H1 (cell line): ENCODE measurements around the gene TBCEL. TPM values are rescaled to one million over a fixed set of nuclear protein-coding genes. Genes with fewer than 3 reads are reported as not detected.

ENCODE experiments used
- CTCF ChIA-PET: fragments of 300-600 bp; sonication (Branson Sonifier 250); formaldehyde crosslinking; loops from one replicate; lab custom pipeline; 2021; ENCODE audit not compliant: partially characterized antibody; lab: Charles Lee
- POLR2A ChIA-PET: fragments of 300-600 bp; sonication (Branson Sonifier 250); formaldehyde crosslinking; loops from one replicate; lab custom pipeline; 2021; ENCODE audit warnings: inconsistent platforms; ENCODE audit not compliant: partially characterized antibody; lab: Charles Lee
- DNase-seq, 2 experiments: peaks; one replicate each; pipeline versions ENCODE4 v3.0.0 to v3.0.0-alpha.2; 2010 to 2022; ENCODE audit warnings: low spot score in 2 of 2, low read depth in 1 of 2, mixed read lengths in 1 of 2
- FAIRE-seq: peaks from 2 replicates; lab custom pipeline; 2011; peaks lifted over from hg19 to GRCh38; lab: Jason Lieb, UNC
- H2AFZ ChIP-seq: 2 replicates; pipeline ENCODE4 v1.8.1; 2012; ENCODE audit warnings: low read length, inconsistent platforms
- H2AK5ac ChIP-seq: 2 replicates; pipeline ENCODE4 v1.6.1; 2013; ENCODE audit warnings: low read depth, low read length
- H2BK120ac ChIP-seq: replicated peaks from 2 replicates; pipeline ENCODE3; 2013; ENCODE audit warnings: low read depth, low read length, inconsistent platforms
- H2BK12ac ChIP-seq: 2 replicates; pipeline ENCODE4 v1.6.1; 2013; ENCODE audit warnings: low read depth, low read length
- H2BK15ac ChIP-seq: 2 replicates; pipeline ENCODE4 v1.6.1; 2013; ENCODE audit warnings: low read length
- H2BK20ac ChIP-seq: 2 replicates; pipeline ENCODE4 v1.6.1; 2013; ENCODE audit warnings: low read length
- H2BK5ac ChIP-seq: 2 replicates; pipeline ENCODE4 v1.6.1; 2013; ENCODE audit warnings: low read depth, low read length
- H3K14ac ChIP-seq: 2 replicates; pipeline ENCODE4 v1.6.1; 2013; ENCODE audit warnings: inconsistent platforms; ENCODE audit not compliant: insufficient read length
- H3K18ac ChIP-seq: 2 replicates; pipeline ENCODE4 v1.6.1; 2013; ENCODE audit warnings: low read length; ENCODE audit errors: extremely low read depth
- H3K23ac ChIP-seq: 2 replicates; pipeline ENCODE4 v1.6.1; 2013; ENCODE audit warnings: inconsistent platforms; ENCODE audit not compliant: insufficient read length
- H3K23me2 ChIP-seq: 2 replicates; pipeline ENCODE4 v1.6.1; 2013; ENCODE audit warnings: low read depth, low read length
- H3K27ac ChIP-seq: 2 replicates; pipeline ENCODE4 v1.6.1; 2011; ENCODE audit warnings: low read depth, low read length, inconsistent platforms
- H3K27me3 ChIP-seq, 4 experiments: replicated peaks in 1 of 4; 1 replicate in 1 of 4; 2 replicates in 3 of 4; pipeline versions ENCODE4 v1.6.1 to v1.8.1; 2011 to 2013; ENCODE audit warnings: low read length in 3 of 4, mild to moderate bottlenecking in 3 of 4, inconsistent platforms in 2 of 4, mixed read lengths in 2 of 4, moderate library complexity in 1 of 4; ENCODE audit not compliant: control insufficient read depth in 3 of 4, insufficient read depth in 3 of 4; ENCODE audit errors: extremely low read depth in 1 of 4
- H3K36me3 ChIP-seq, 4 experiments: 2 replicates each; pipeline versions ENCODE4 v1.6.1 to v1.8.1; 2011 to 2013; ENCODE audit warnings: mild to moderate bottlenecking in 4 of 4, low read length in 3 of 4, moderate library complexity in 2 of 4, control low read depth in 1 of 4, inconsistent platforms in 1 of 4; ENCODE audit not compliant: insufficient read depth in 4 of 4, control insufficient read depth in 2 of 4
- H3K4ac ChIP-seq: replicated peaks from 2 replicates; pipeline ENCODE3; 2013; ENCODE audit warnings: low read length, low read depth, mixed read lengths, inconsistent platforms; ENCODE audit not compliant: insufficient read length
- H3K4me1 ChIP-seq, 4 experiments: replicated peaks in 1 of 4; 1 replicate in 1 of 4; 2 replicates in 3 of 4; pipeline versions ENCODE4 v1.6.1 to v1.8.1; 2011 to 2013; ENCODE audit warnings: low read length in 3 of 4, inconsistent platforms in 2 of 4, mixed read lengths in 1 of 4; ENCODE audit not compliant: insufficient read depth in 4 of 4, control insufficient read depth in 3 of 4
- H3K4me2 ChIP-seq, 2 experiments: 2 replicates each; pipeline versions ENCODE4 v1.6.1 to v1.8.1; 2011 to 2013; ENCODE audit warnings: low read depth in 2 of 2, low read length in 2 of 2, control low read depth in 1 of 2, inconsistent platforms in 1 of 2, mild to moderate bottlenecking in 1 of 2; ENCODE audit not compliant: insufficient read depth in 1 of 2
- H3K4me3 ChIP-seq, 4 experiments: fragments of 200-600, 300-600 bp in 1 of 4; sonication (generic), shearing (Covaris generic), sonication (Bioruptor Twin) in 1 of 4; 2 replicates each; pipeline versions ENCODE4 v1.5.1 to v1.8.1; 2011 to 2016; ENCODE audit warnings: low read length in 4 of 4, low read depth in 3 of 4, control low read depth in 2 of 4, inconsistent platforms in 2 of 4, mild to moderate bottlenecking in 2 of 4, mixed read lengths in 1 of 4, moderate library complexity in 1 of 4; ENCODE audit not compliant: insufficient read depth in 2 of 4; ENCODE audit errors: extremely low read depth in 1 of 4
- H3K56ac ChIP-seq: replicated peaks from 2 replicates; pipeline ENCODE3; 2013; ENCODE audit warnings: low read depth, mild to moderate bottlenecking, mixed read lengths, low read length, inconsistent platforms; ENCODE audit not compliant: insufficient read length
- H3K79me1 ChIP-seq: 2 replicates; pipeline ENCODE4 v1.6.1; 2013; ENCODE audit warnings: low read depth, low read length, control low read depth
- H3K79me2 ChIP-seq, 2 experiments: 2 replicates each; pipeline versions ENCODE4 v1.6.1 to v1.8.1; 2012 to 2013; ENCODE audit warnings: low read length in 2 of 2, mild to moderate bottlenecking in 2 of 2, inconsistent platforms in 1 of 2; ENCODE audit not compliant: insufficient read depth in 2 of 2, control insufficient read depth in 1 of 2
- H3K9ac ChIP-seq, 4 experiments: replicated peaks in 1 of 4; 1 replicate in 1 of 4; 2 replicates in 3 of 4; pipeline versions ENCODE4 v1.6.1 to v1.8.1; 2011 to 2013; ENCODE audit warnings: low read depth in 3 of 4, low read length in 3 of 4, control low read depth in 2 of 4, mild to moderate bottlenecking in 2 of 4, moderate library complexity in 2 of 4, inconsistent platforms in 1 of 4; ENCODE audit errors: extremely low read depth in 1 of 4
- H3K9me3 ChIP-seq, 2 experiments: 2 replicates each; pipeline versions ENCODE4 v1.6.1 to v1.8.1; 2012 to 2013; ENCODE audit warnings: mild to moderate bottlenecking in 2 of 2, moderate library complexity in 2 of 2, control low read depth in 1 of 2, inconsistent platforms in 1 of 2, low read depth in 1 of 2, low read length in 1 of 2, mixed read lengths in 1 of 2; ENCODE audit not compliant: insufficient read depth in 2 of 2
- H4K20me1 ChIP-seq, 2 experiments: replicated peaks in 1 of 2; 2 replicates each; pipeline versions ENCODE3 to v1.8.1; 2011 to 2013; ENCODE audit warnings: inconsistent platforms in 2 of 2, low read length in 2 of 2, mild to moderate bottlenecking in 1 of 2; ENCODE audit not compliant: insufficient read depth in 2 of 2, control insufficient read depth in 1 of 2
- H4K5ac ChIP-seq: 2 replicates; pipeline ENCODE4 v1.6.1; 2013; ENCODE audit warnings: low read length, low read depth, mixed read lengths, inconsistent platforms; ENCODE audit not compliant: insufficient read length
- H4K8ac ChIP-seq: 2 replicates; pipeline ENCODE4 v1.8.0; 2013; ENCODE audit warnings: mild to moderate bottlenecking, moderate library complexity, low read length, inconsistent platforms; ENCODE audit not compliant: insufficient read depth; ENCODE audit errors: extremely low read depth
- H4K91ac ChIP-seq: replicated peaks from 2 replicates; pipeline ENCODE3; 2013; ENCODE audit warnings: low read length, mixed read lengths, inconsistent platforms; ENCODE audit not compliant: insufficient read length
- EP300 ChIP-seq, 2 experiments: IDR thresholded peaks; 1 replicate in 1 of 2; 2 replicates in 1 of 2; pipeline ENCODE4 v1.6.1; 2011 to 2012; ENCODE audit warnings: low read depth in 2 of 2, low read length in 2 of 2, mild to moderate bottlenecking in 2 of 2, borderline replicate concordance in 1 of 2, inconsistent platforms in 1 of 2, moderate library complexity in 1 of 2
- WGBS, 2 experiments: shearing (Covaris generic) in 1 of 2; methylation state at CpG; one replicate each; pipeline versions ENCODE4 v1.1.6 to v1.1.7; 2013 to 2015; ENCODE audit warnings: low lambda C conversion rate in 2 of 2, mixed read lengths in 2 of 2, inconsistent platforms in 1 of 2, low coverage in 1 of 2, missing lambda C conversion rate in 1 of 2; ENCODE audit not compliant: insufficient replicate concordance in 2 of 2, insufficient coverage in 1 of 2, insufficient read length in 1 of 2; ENCODE audit errors: extremely low coverage in 1 of 2, missing lambda C conversion rate in 1 of 2; 5-methylcytosine and 5-hydroxymethylcytosine counted together
- polyA plus RNA-seq, 7 experiments: library from polyadenylated mRNA; depleted of rRNA in 3 of 7; stranded (reverse) in 5 of 7; unstranded in 2 of 7; fragments of >200 nt in 5 of 7; fragments of 200-250 nt in 2 of 7; gene quantifications; 1 replicate in 5 of 7; 2 replicates in 1 of 7; 4 replicates in 1 of 7; pipeline versions ENCODE4 v1.2.1 to v1.2.3, GENCODE V29; 2011 to 2013; ENCODE audit warnings: missing spikeins in 2 of 7, mixed read lengths in 2 of 7
- total RNA-seq: library from RNA; stranded (reverse); fragmentation: NEBNext Ultra II Directional; extraction: Animal tissue kit (Norgen Biotek cat#: 25700); gene quantifications from 2 replicates; pipeline ENCODE4 v1.2.1, GENCODE V29; 2021

TBCEL gene
- total and polyA plus RNA-seq, 2 of the 8 experiments (the other 6 are each of a cell fraction or from before 2014, with no cell fraction given), result 3.9 to 16.0 TPM

DNA sequence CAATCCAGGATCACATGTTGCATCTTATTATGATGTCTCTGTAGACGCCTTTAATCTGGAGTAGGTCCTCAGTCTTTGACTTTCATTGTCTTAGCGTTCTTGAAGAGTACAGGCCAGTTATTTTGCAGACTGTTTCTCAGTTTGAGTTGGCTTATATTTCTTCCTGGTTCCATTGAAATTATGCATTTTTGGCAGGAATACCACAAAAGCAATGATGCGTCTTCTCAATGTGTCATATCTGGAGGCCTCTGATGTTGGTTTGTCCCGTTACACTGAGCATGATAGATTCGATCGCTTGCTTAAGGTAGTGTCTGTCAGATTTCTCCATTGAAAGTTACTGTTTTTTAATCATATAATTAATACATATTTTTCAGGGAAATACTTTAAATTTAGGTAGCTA, 107.8 kb downstream of the TBCEL start:
- H3K4me2 ChIP-seq, result no peak overlapping the region
- DNase-seq, result no peak
- no peaks in the 10 kb centered on the region for H3K23me2 ChIP-seq
- H2BK12ac ChIP-seq, result no peak overlapping the region
- H3K23ac ChIP-seq, result no peak overlapping the region
- no peak overlapping the region for H3K18ac ChIP-seq
- H2BK5ac ChIP-seq, result no peak overlapping the region
- no peak for FAIRE-seq
- no peak overlapping the region for H3K4ac ChIP-seq
- H2AK5ac ChIP-seq, result no peak overlapping the region
- H3K79me2 ChIP-seq, result no peaks in the 10 kb centered on the region
- 90% methylated on average over 6 of the region's 6 CpGs; no CpG with 5 or more reads in 1 of the 2 experiments for WGBS, 2 experiments
- no peak overlapping the region for H2BK15ac ChIP-seq
- H3K14ac ChIP-seq, result no peak overlapping the region
- H3K27me3 ChIP-seq, result no peaks in the 10 kb centered on the region
- no peak for TF ChIP-seq EP300 (IDR thresholded peaks at IDR 0.05; ENCODE audit: borderline replicate concordance in 1 of 2, low read depth in 2 of 2, low read length in 2 of 2)
- ChIA-PET CTCF (interaction anchor here (1.2 to 1.7 kb wide), 2 partner anchors 10 to 63 kb away, joined by 6 to 8 read pairs; no protein-coding TSS in a partner anchor), POLR2A (no interaction called here)
- H2BK120ac ChIP-seq, result no peak overlapping the region
- no peaks in the 10 kb centered on the region for H3K36me3 ChIP-seq
- no peaks in the 10 kb centered on the region; a peak in 1 of 4 replicates for H3K9me3 ChIP-seq
- no peak overlapping the region for H4K91ac ChIP-seq
- H3K79me1 ChIP-seq, result no peaks in the 10 kb centered on the region
- no peak overlapping the region for H3K4me3 ChIP-seq
- no peak overlapping the region for H3K9ac ChIP-seq
- no peaks in the 10 kb centered on the region for H3K4me1 ChIP-seq
- H4K5ac ChIP-seq, result no peak overlapping the region
- no peak overlapping the region for H3K56ac ChIP-seq
- H4K8ac ChIP-seq, result no peak overlapping the region
- no peak overlapping the region for H3K27ac ChIP-seq
- H2AFZ ChIP-seq, result no peak overlapping the region
- no peaks in the 10 kb centered on the region for H4K20me1 ChIP-seq
- no peak overlapping the region for H2BK20ac ChIP-seq
